Measurements from ENCODE around the gene TTC39A.

Gene TTC39A

GRCh38 chr1:51344602-51345299 is 14.4 kb upstream of the TTC39A start:
- no peaks in the 10 kb centered on the region for H3K79me2 ChIP-seq (ENCODE audit: low read length)
- no peaks in the 10 kb centered on the region for H3K36me3 ChIP-seq (replicated peaks; ENCODE audit: insufficient read depth, low read length)
- H3K9me3 ChIP-seq (replicated peaks; ENCODE audit: insufficient read depth, low read length), result no peaks in the 10 kb centered on the region
- H3K4me1 ChIP-seq (ENCODE audit: low read length), result no peaks in the 10 kb centered on the region
- no peaks in the 10 kb centered on the region for H3F3A ChIP-seq (ENCODE audit: insufficient read depth, low read length)
- no peak overlapping the region for H3K9ac ChIP-seq (ENCODE audit: low read length)
- no peaks in the 10 kb centered on the region for H4K20me1 ChIP-seq (ENCODE audit: insufficient read depth, low read length)
- no peak overlapping the region for H3K27ac ChIP-seq (ENCODE audit: low read length)
- H3K9me2 ChIP-seq (replicated peaks; ENCODE audit: insufficient read depth, low read length), result no peaks in the 10 kb centered on the region
- no peak for DNase-seq
- TF ChIP-seq EZH2phosphoT487 (IDR thresholded peaks at IDR 0.05; ENCODE audit: low read length), result no peak
- TF ChIP-seq EZH2 (optimal IDR thresholded peaks at IDR 0.05; ENCODE audit: low read depth, low read length), result no peak
- TF ChIP-seq, protein P1, sequence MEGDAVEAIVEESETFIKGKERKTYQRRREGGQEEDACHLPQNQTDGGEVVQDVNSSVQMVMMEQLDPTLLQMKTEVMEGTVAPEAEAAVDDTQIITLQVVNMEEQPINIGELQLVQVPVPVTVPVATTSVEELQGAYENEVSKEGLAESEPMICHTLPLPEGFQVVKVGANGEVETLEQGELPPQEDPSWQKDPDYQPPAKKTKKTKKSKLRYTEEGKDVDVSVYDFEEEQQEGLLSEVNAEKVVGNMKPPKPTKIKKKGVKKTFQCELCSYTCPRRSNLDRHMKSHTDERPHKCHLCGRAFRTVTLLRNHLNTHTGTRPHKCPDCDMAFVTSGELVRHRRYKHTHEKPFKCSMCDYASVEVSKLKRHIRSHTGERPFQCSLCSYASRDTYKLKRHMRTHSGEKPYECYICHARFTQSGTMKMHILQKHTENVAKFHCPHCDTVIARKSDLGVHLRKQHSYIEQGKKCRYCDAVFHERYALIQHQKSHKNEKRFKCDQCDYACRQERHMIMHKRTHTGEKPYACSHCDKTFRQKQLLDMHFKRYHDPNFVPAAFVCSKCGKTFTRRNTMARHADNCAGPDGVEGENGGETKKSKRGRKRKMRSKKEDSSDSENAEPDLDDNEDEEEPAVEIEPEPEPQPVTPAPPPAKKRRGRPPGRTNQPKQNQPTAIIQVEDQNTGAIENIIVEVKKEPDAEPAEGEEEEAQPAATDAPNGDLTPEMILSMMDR (IDR thresholded peaks at IDR 0.05; ENCODE audit: low read length), result no peak
- H3K4me3 ChIP-seq (ENCODE audit: low read length), result no peak overlapping the region
- H2AFZ ChIP-seq (ENCODE audit: low read length), result no peak overlapping the region
- peak overlapping the region; percentile 2; the same call in 1 of the 2 replicates for H3K4me2 ChIP-seq (ENCODE audit: low read depth, low read length)
- H3K27me3 ChIP-seq (replicated peaks; ENCODE audit: insufficient read depth, low read length), result no peaks in the 10 kb centered on the region

- Histone ChIP-seq H3K9ac (ENCODE audit: low read length) (no peak overlapping the region), H3K9me3 (replicated peaks; ENCODE audit: insufficient read depth, low read length) (no peaks in the 10 kb centered on the region), H3K27ac (ENCODE audit: low read length) (no peak overlapping the region), H2AFZ (ENCODE audit: low read length) (no peak overlapping the region), H3K4me2 (ENCODE audit: low read depth, low read length) (no peak overlapping the region), H3K4me3 (ENCODE audit: low read length) (no peak overlapping the region), H3K27me3 (replicated peaks; ENCODE audit: insufficient read depth, low read length) (no peaks in the 10 kb centered on the region), H3K36me3 (replicated peaks; ENCODE audit: insufficient read depth, low read length) (no peaks in the 10 kb centered on the region), H3K4me1 (ENCODE audit: low read length) (no peaks in the 10 kb centered on the region), H3K79me2 (ENCODE audit: low read length) (no peaks in the 10 kb centered on the region), H3F3A (ENCODE audit: insufficient read depth, low read length) (no peaks in the 10 kb centered on the region), H3K9me2 (replicated peaks; ENCODE audit: insufficient read depth, low read length) (no peaks in the 10 kb centered on the region), H4K20me1 (ENCODE audit: insufficient read depth, low read length) (no peaks in the 10 kb centered on the region)
- DNase-seq, result no peak
- no peak for TF ChIP-seq EZH2 (optimal IDR thresholded peaks at IDR 0.05; ENCODE audit: low read depth, low read length)
- TF ChIP-seq, protein P1 (IDR thresholded peaks at IDR 0.05; ENCODE audit: low read length), result no peak
- no peak for TF ChIP-seq EZH2phosphoT487 (IDR thresholded peaks at IDR 0.05; ENCODE audit: low read length)
Measured at GRCh38 chr1:51344276-51344601, 13.9 kb upstream of the TTC39A start.

DNA sequence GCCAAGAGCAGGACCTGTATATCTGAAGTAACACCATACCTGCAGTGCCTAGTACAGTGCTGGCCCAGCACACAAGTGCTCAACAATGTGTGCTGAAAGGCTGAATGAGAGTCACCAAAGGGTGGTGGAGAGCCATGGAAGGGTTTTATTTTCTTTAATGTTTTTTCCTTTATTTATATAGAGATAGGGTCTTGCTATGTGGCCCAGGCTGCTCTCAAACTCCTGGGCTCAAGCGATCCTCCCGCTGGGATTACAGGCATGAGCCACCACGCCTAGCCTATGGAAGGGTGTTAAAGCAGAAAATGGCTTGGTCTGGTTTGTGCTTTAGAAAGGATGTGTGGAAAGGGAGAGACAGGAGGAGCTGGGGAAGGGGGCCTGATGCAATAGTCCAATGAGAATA is 13.3 kb upstream of the TTC39A start:
- no peaks in the 10 kb centered on the region for H3F3A ChIP-seq (ENCODE audit: insufficient read depth, low read length)
- no peaks in the 10 kb centered on the region for H3K9me3 ChIP-seq (replicated peaks; ENCODE audit: insufficient read depth, low read length)
- no peak overlapping the region for H3K27ac ChIP-seq (ENCODE audit: low read length)
- no peak overlapping the region for H2AFZ ChIP-seq (ENCODE audit: low read length)
- no peaks in the 10 kb centered on the region for H3K9me2 ChIP-seq (replicated peaks; ENCODE audit: insufficient read depth, low read length)
- H3K4me1 ChIP-seq (ENCODE audit: low read length), result no peaks in the 10 kb centered on the region
- no peaks in the 10 kb centered on the region for H3K27me3 ChIP-seq (replicated peaks; ENCODE audit: insufficient read depth, low read length)
- no peaks in the 10 kb centered on the region for H3K79me2 ChIP-seq (ENCODE audit: low read length)
- no peak overlapping the region for H3K4me3 ChIP-seq (ENCODE audit: low read length)
- no peaks in the 10 kb centered on the region for H4K20me1 ChIP-seq (ENCODE audit: insufficient read depth, low read length)
- H3K4me2 ChIP-seq (ENCODE audit: low read depth, low read length), result no peak overlapping the region
- no peak overlapping the region for H3K9ac ChIP-seq (ENCODE audit: low read length)
- DNase-seq, result no peak
- TF ChIP-seq EZH2 (optimal IDR thresholded peaks at IDR 0.05; ENCODE audit: low read depth, low read length) (no peak), EZH2phosphoT487 (IDR thresholded peaks at IDR 0.05; ENCODE audit: low read length) (no peak)
- TF ChIP-seq, protein P1 (IDR thresholded peaks at IDR 0.05; ENCODE audit: low read length), result no peak
- H3K36me3 ChIP-seq (replicated peaks; ENCODE audit: insufficient read depth, low read length), result no peaks in the 10 kb centered on the region

All from MM.1S (cell line).